ENCODE measurements around the gene PRRT1. TPM values are rescaled to one million over a fixed set of nuclear protein-coding genes. Genes with fewer than 3 reads are reported as not detected.
A peak's percentile ranks its signal among the peaks of the same experiment; 100 is the strongest.
"Not testable (repeated sequence)": the region's sequence is repeated elsewhere in the genome, so short reads cannot be mapped to it uniquely, and the experiment has no call there.

The PRRT1 gene
- total RNA-seq = 0.42 TPM

GRCh38 chr6:32151863-32152768, at the start of gene PRRT1:
Gene PRRT1, minus strand, starts transcription at chr6:32151939. Its CDS starts 112 bp downstream, at chr6:32151827.
- no peaks in the 10 kb centered on the region for H3K9me3 ChIP-seq (ENCODE audit: low read depth, low read length)
- peaks cover 46% of the 10 kb centered on the region for H3K4me1 ChIP-seq (ENCODE audit: insufficient read depth, low read length)
- H3K27me3 ChIP-seq (ENCODE audit: insufficient read depth, low read length) = peaks cover 46% of the 10 kb centered on the region
- no peak within 1 kb of the TSS for H3K4me3 ChIP-seq (ENCODE audit: low read length)

- no peaks in the 10 kb centered on the region for H3K9me3 ChIP-seq (ENCODE audit: low read depth, low read length)
Observed at GRCh38 chr6:32200711-32201475, 49.2 kb upstream of the PRRT1 start.

GRCh38 chr6:32198866-32199265, 47.1 kb upstream of the PRRT1 start:
- no peaks in the 10 kb centered on the region for H3K27me3 ChIP-seq (ENCODE audit: insufficient read depth, low read length)
- H3K4me1 ChIP-seq (ENCODE audit: insufficient read depth, low read length) = peaks cover 26% of the 10 kb centered on the region
- no peak overlapping the region for H3K4me3 ChIP-seq (ENCODE audit: low read length)
- H3K9me3 ChIP-seq (ENCODE audit: low read depth, low read length) = no peaks in the 10 kb centered on the region

More at GRCh38 chr6:32200711-32201475, 49.2 kb upstream of the PRRT1 start:
- Histone ChIP-seq H3K4me3 (ENCODE audit: low read length) (no peak overlapping the region), H3K4me1 (ENCODE audit: insufficient read depth, low read length) (peaks cover 12% of the 10 kb centered on the region), H3K27me3 (ENCODE audit: insufficient read depth, low read length) (no peaks in the 10 kb centered on the region)

GRCh38 chr6:32198345-32198696, 46.6 kb upstream of the PRRT1 start:
- H3K4me3 ChIP-seq (ENCODE audit: low read length) = no peak overlapping the region
- no peaks in the 10 kb centered on the region for H3K9me3 ChIP-seq (ENCODE audit: low read depth, low read length)
- no peaks in the 10 kb centered on the region for H3K27me3 ChIP-seq (ENCODE audit: insufficient read depth, low read length)
- peaks cover 32% of the 10 kb centered on the region for H3K4me1 ChIP-seq (ENCODE audit: insufficient read depth, low read length)

GRCh38 chr6:32196682-32197616, 45.2 kb upstream of the PRRT1 start:
- Histone ChIP-seq H3K9me3 (ENCODE audit: low read depth, low read length) (no peaks in the 10 kb centered on the region), H3K4me3 (ENCODE audit: low read length) (peak overlapping the region; percentile 98), H3K27me3 (ENCODE audit: insufficient read depth, low read length) (no peaks in the 10 kb centered on the region), H3K4me1 (ENCODE audit: insufficient read depth, low read length) (peaks cover 39% of the 10 kb centered on the region)

- H3K27me3 ChIP-seq (ENCODE audit: insufficient read depth, low read length) = no peaks in the 10 kb centered on the region
- no peaks in the 10 kb centered on the region for H3K9me3 ChIP-seq (ENCODE audit: low read depth, low read length)
- peak overlapping the region; percentile 98 for H3K4me3 ChIP-seq (ENCODE audit: low read length)
- peaks cover 43% of the 10 kb centered on the region for H3K4me1 ChIP-seq (ENCODE audit: insufficient read depth, low read length)
Observed at GRCh38 chr6:32195902-32196681, 44.4 kb upstream of the PRRT1 start.

GRCh38 chr6:32195652-32195901, 43.8 kb upstream of the PRRT1 start:
- Histone ChIP-seq H3K27me3 (ENCODE audit: insufficient read depth, low read length) (no peaks in the 10 kb centered on the region), H3K9me3 (ENCODE audit: low read depth, low read length) (no peaks in the 10 kb centered on the region), H3K4me3 (ENCODE audit: low read length) (peak overlapping the region; percentile 98), H3K4me1 (ENCODE audit: insufficient read depth, low read length) (peaks cover 48% of the 10 kb centered on the region)

- Histone ChIP-seq H3K27me3 (ENCODE audit: insufficient read depth, low read length) (no peaks in the 10 kb centered on the region), H3K9me3 (ENCODE audit: low read depth, low read length) (no peaks in the 10 kb centered on the region), H3K4me3 (ENCODE audit: low read length) (peak overlapping the region; percentile 98), H3K4me1 (ENCODE audit: insufficient read depth, low read length) (peaks cover 48% of the 10 kb centered on the region)
Observed at GRCh38 chr6:32194825-32195651, 43.3 kb upstream of the PRRT1 start.

GRCh38 chr6:32194388-32194787, 42.6 kb upstream of the PRRT1 start:
- Histone ChIP-seq H3K9me3 (ENCODE audit: low read depth, low read length) (no peaks in the 10 kb centered on the region), H3K4me1 (ENCODE audit: insufficient read depth, low read length) (peaks cover 49% of the 10 kb centered on the region), H3K27me3 (ENCODE audit: insufficient read depth, low read length) (no peaks in the 10 kb centered on the region), H3K4me3 (ENCODE audit: low read length) (no peak overlapping the region)

- not testable (repeated sequence) for H3K27me3 ChIP-seq (ENCODE audit: insufficient read depth, low read length); H3K9me3 ChIP-seq (ENCODE audit: low read depth, low read length)
- Histone ChIP-seq H3K4me1 (ENCODE audit: insufficient read depth, low read length) (peaks cover 62% of the 10 kb centered on the region), H3K4me3 (ENCODE audit: low read length) (peak overlapping the region; percentile 96)
Observed at GRCh38 chr6:32193096-32193495, 41.4 kb upstream of the PRRT1 start.

GRCh38 chr6:32192608-32193039, 40.9 kb upstream of the PRRT1 start, which contains the start of gene GPSM3:
Gene GPSM3, minus strand, starts transcription at chr6:32192643. Its CDS starts 130 bp downstream, at chr6:32192513.
- Histone ChIP-seq H3K4me3 (ENCODE audit: low read length) (peak within 1 kb of the TSS; percentile 96), H3K4me1 (ENCODE audit: insufficient read depth, low read length) (peaks cover 66% of the 10 kb centered on the region), H3K9me3 (ENCODE audit: low read depth, low read length) (no peaks in the 10 kb centered on the region), H3K27me3 (ENCODE audit: insufficient read depth, low read length) (no peaks in the 10 kb centered on the region)

- peaks cover 69% of the 10 kb centered on the region for H3K4me1 ChIP-seq (ENCODE audit: insufficient read depth, low read length)
- no peaks in the 10 kb centered on the region for H3K9me3 ChIP-seq (ENCODE audit: low read depth, low read length)
- peak overlapping the region; percentile 96 for H3K4me3 ChIP-seq (ENCODE audit: low read length)
- no peaks in the 10 kb centered on the region for H3K27me3 ChIP-seq (ENCODE audit: insufficient read depth, low read length)
Observed at GRCh38 chr6:32191696-32192607, 40.2 kb upstream of the PRRT1 start.

All from mononuclear cell (primary cell).